Activated T-cell treated with anti-CD3 and anti-CD28 coated beads, Interleukin-2, amount 50 U/mL, for 4 hours (primary cell): ENCODE results near the gene PSMD6. TPM values are rescaled to one million over a fixed set of nuclear protein-coding genes. Genes with fewer than 3 reads are reported as not detected.
A peak's percentile ranks its signal among the peaks of the same experiment; 100 is the strongest.

Experiments
- ATAC-seq, 2 donors: fragments of 200-7000 bp; cut with Tn5 transposase; one replicate each; pipeline ENCODE4 v1.10.0; 2021
- DNase-seq: peaks from one replicate; pipeline ENCODE4 v3.0.0-alpha.2; 2020
- H3K27me3 Mint-ChIP-seq: one replicate; pipeline ENCODE4 v1.8.0; 2021; ENCODE audit warnings: low read depth, mixed read lengths
- H3K36me3 Mint-ChIP-seq: one replicate; pipeline ENCODE4 v1.8.0; 2022; ENCODE audit warnings: mixed read lengths; ENCODE audit not compliant: insufficient read depth
- H3K4me1 Mint-ChIP-seq: one replicate; pipeline ENCODE4 v1.8.0; 2021; ENCODE audit warnings: low read depth, mixed read lengths
- H3K4me3 Mint-ChIP-seq: one replicate; pipeline ENCODE4 v1.8.0; 2021; ENCODE audit warnings: mild to moderate bottlenecking, moderate library complexity, mixed read lengths
- H3K9me3 Mint-ChIP-seq: one replicate; pipeline ENCODE4 v1.8.0; 2021; ENCODE audit warnings: mixed read lengths
- total RNA-seq, 3 donors: library from RNA; stranded (reverse); gene quantifications; one replicate each; pipeline ENCODE4 v1.2.1, GENCODE V29; 2021

PSMD6 gene
- total RNA-seq, 3 donors from 2014 or later, result 198 to 222 (median 214) TPM

- H3K36me3 Mint-ChIP-seq, result no peaks in the 10 kb centered on the region
- no peak overlapping the region for H3K4me3 Mint-ChIP-seq
- peaks cover 14% of the 10 kb centered on the region for H3K27me3 Mint-ChIP-seq
- DNase-seq (no peak), ATAC-seq (no peak)
- no peaks in the 10 kb centered on the region for H3K9me3 Mint-ChIP-seq
- H3K4me1 Mint-ChIP-seq, result no peaks in the 10 kb centered on the region
Measured at GRCh38 chr3:64053581-64053980, 30.3 kb upstream of the PSMD6 start.

- H3K9me3 Mint-ChIP-seq, result no peaks in the 10 kb centered on the region
- no peaks in the 10 kb centered on the region for H3K4me1 Mint-ChIP-seq
- peaks cover 14% of the 10 kb centered on the region for H3K27me3 Mint-ChIP-seq
- H3K4me3 Mint-ChIP-seq, result no peak overlapping the region
- DNase-seq (no peak), ATAC-seq (no peak)
- H3K36me3 Mint-ChIP-seq, result no peaks in the 10 kb centered on the region
Measured at GRCh38 chr3:64053117-64053516, 29.8 kb upstream of the PSMD6 start.

DNA sequence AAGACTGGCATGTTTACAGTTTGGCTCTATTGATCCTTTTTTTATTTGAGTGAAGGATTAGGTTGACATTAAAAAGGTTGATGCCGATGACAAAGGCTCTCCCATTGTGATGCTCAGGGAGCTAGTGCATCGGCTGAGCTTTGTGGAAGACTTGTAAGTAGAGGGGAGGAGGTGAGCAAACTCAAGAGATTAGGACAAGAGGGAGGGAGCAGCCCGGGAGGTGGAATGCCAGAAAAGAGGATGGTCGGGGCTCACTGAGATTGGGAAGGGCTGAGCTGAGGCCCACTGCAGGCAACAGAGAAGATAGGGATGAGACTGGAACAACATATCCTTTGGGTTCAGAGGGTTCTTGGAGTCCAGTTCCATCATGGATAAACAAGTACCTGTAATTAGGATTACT is 26.5 kb upstream of the PSMD6 start:
- DNase-seq (no peak), ATAC-seq (no peak)
- Mint-ChIP-seq H3K4me1 (no peaks in the 10 kb centered on the region), H3K9me3 (no peaks in the 10 kb centered on the region), H3K27me3 (peaks cover 15% of the 10 kb centered on the region), H3K4me3 (no peak overlapping the region), H3K36me3 (no peaks in the 10 kb centered on the region)

DNA sequence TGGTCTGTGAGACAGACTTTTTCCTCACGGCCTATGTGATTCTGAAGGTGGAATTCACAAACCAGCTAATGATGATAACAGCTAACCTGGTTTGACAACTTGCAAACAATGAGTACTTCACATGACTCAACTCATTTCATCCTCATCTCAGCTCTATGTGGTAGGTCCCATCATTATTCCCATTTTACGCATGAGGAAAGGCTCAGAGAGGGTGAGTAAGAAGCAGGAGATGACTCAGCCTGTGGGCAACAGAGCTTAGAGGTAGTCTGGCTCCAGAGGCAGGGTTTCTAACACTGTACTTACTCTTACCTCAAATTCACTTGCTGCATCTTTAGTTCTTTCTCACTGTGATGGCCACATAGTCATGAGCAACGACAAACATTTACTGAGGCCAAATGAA is 25.8 kb upstream of the PSMD6 start:
- peak; percentile 46 to 61 for ATAC-seq

DNA sequence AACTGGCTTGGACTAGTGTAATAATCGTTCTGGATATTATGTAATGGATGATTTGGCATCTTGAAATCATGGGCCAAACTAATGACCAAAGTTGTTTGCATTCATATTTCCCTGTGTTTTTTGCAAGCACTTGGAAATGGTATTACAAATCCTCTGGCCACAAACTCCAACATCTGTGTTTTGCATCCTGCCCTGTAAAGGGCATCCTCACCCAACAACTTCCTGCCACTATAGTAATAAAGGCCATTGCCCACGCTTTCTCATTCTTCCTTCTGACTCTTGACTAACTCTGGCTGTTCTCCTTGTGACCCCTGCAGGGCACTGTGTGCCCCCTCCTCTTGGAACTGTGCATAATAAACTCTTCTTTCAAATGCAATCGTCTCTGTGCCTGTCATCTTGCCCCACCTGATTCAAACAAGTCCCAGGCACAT is 25.4 kb upstream of the PSMD6 start:
- ATAC-seq, result peak; percentile 27 to 28

More for the DNA sequence above, 25.8 kb upstream of the PSMD6 start:
- Mint-ChIP-seq H3K4me3 (no peak overlapping the region), H3K27me3 (peaks cover 19% of the 10 kb centered on the region), H3K4me1 (no peaks in the 10 kb centered on the region), H3K9me3 (no peaks in the 10 kb centered on the region), H3K36me3 (no peaks in the 10 kb centered on the region)
- DNase-seq, result no peak

DNA sequence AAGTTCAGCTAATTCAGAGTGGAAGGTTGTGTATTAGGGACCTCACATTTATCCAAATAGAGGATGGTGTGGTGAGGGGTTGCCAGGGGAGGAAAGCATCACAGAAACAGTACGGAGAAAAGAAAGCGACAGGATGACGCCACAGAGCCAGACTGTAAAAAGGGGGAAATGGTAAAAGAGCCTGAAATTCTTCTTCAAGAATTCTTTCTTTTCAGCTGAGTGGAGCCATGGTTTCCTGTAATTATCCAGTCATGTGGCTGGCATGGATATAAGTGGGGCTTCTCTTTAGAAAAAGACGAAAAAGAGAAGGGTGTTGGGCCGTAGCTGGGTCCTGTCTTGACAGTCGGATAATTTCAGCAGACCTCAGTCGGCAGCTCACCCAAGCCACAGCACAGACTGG is 24.5 kb upstream of the PSMD6 start:
- Mint-ChIP-seq H3K4me3 (no peak overlapping the region), H3K36me3 (no peaks in the 10 kb centered on the region), H3K27me3 (peaks cover 24% of the 10 kb centered on the region), H3K4me1 (no peaks in the 10 kb centered on the region), H3K9me3 (no peaks in the 10 kb centered on the region)
- DNase-seq (no peak), ATAC-seq (no peak)

More for the DNA sequence above, 25.4 kb upstream of the PSMD6 start:
- no peaks in the 10 kb centered on the region for H3K4me1 Mint-ChIP-seq
- H3K27me3 Mint-ChIP-seq, result peaks cover 22% of the 10 kb centered on the region
- no peaks in the 10 kb centered on the region for H3K9me3 Mint-ChIP-seq
- DNase-seq, result no peak
- H3K36me3 Mint-ChIP-seq, result no peaks in the 10 kb centered on the region
- no peak overlapping the region for H3K4me3 Mint-ChIP-seq

GRCh38 chr3:64046996-64047594 is 23.8 kb upstream of the PSMD6 start:
- Mint-ChIP-seq H3K4me1 (no peaks in the 10 kb centered on the region), H3K27me3 (peaks cover 26% of the 10 kb centered on the region), H3K9me3 (no peaks in the 10 kb centered on the region), H3K4me3 (no peak overlapping the region), H3K36me3 (no peaks in the 10 kb centered on the region)
- DNase-seq (no peak), ATAC-seq (no peak)

- no peaks in the 10 kb centered on the region for H3K36me3 Mint-ChIP-seq
- peaks cover 29% of the 10 kb centered on the region for H3K27me3 Mint-ChIP-seq
- H3K4me3 Mint-ChIP-seq, result no peak overlapping the region
- DNase-seq (no peak), ATAC-seq (no peak)
- H3K4me1 Mint-ChIP-seq, result no peaks in the 10 kb centered on the region
- H3K9me3 Mint-ChIP-seq, result no peaks in the 10 kb centered on the region
Measured at GRCh38 chr3:64046592-64046991, 23.3 kb upstream of the PSMD6 start.

GRCh38 chr3:64042952-64043351 is 19.7 kb upstream of the PSMD6 start:
- peaks cover 25% of the 10 kb centered on the region for H3K27me3 Mint-ChIP-seq
- H3K9me3 Mint-ChIP-seq, result no peaks in the 10 kb centered on the region
- DNase-seq, result no peak
- no peaks in the 10 kb centered on the region for H3K4me1 Mint-ChIP-seq
- ATAC-seq, result no peak
- no peaks in the 10 kb centered on the region for H3K36me3 Mint-ChIP-seq
- no peak overlapping the region for H3K4me3 Mint-ChIP-seq

- H3K9me3 Mint-ChIP-seq, result no peaks in the 10 kb centered on the region
- DNase-seq (no peak), ATAC-seq (no peak)
- H3K4me3 Mint-ChIP-seq, result no peak overlapping the region
- H3K27me3 Mint-ChIP-seq, result peaks cover 23% of the 10 kb centered on the region
- no peaks in the 10 kb centered on the region for H3K36me3 Mint-ChIP-seq
- H3K4me1 Mint-ChIP-seq, result no peaks in the 10 kb centered on the region
Measured at GRCh38 chr3:64039981-64040733, 16.9 kb upstream of the PSMD6 start.

- Mint-ChIP-seq H3K9me3 (peaks cover 2% of the 10 kb centered on the region), H3K36me3 (no peaks in the 10 kb centered on the region), H3K4me3 (no peak overlapping the region), H3K27me3 (peaks cover 17% of the 10 kb centered on the region), H3K4me1 (no peaks in the 10 kb centered on the region)
- DNase-seq, result no peak
- ATAC-seq, result no peak
Measured at GRCh38 chr3:64039332-64039731, 16.0 kb upstream of the PSMD6 start.

GRCh38 chr3:64038253-64038767 is 15.0 kb upstream of the PSMD6 start:
- DNase-seq (no peak), ATAC-seq (no peak)
- no peak overlapping the region for H3K4me3 Mint-ChIP-seq
- peaks cover 6% of the 10 kb centered on the region for H3K9me3 Mint-ChIP-seq
- H3K27me3 Mint-ChIP-seq, result peaks cover 13% of the 10 kb centered on the region
- H3K4me1 Mint-ChIP-seq, result no peaks in the 10 kb centered on the region
- H3K36me3 Mint-ChIP-seq, result no peaks in the 10 kb centered on the region

GRCh38 chr3:64037084-64037483 is 13.8 kb upstream of the PSMD6 start:
- no peaks in the 10 kb centered on the region for H3K4me1 Mint-ChIP-seq
- H3K27me3 Mint-ChIP-seq, result peaks cover 9% of the 10 kb centered on the region
- DNase-seq (no peak), ATAC-seq (no peak)
- no peak overlapping the region for H3K4me3 Mint-ChIP-seq
- H3K9me3 Mint-ChIP-seq, result peaks cover 6% of the 10 kb centered on the region
- no peaks in the 10 kb centered on the region for H3K36me3 Mint-ChIP-seq

DNA sequence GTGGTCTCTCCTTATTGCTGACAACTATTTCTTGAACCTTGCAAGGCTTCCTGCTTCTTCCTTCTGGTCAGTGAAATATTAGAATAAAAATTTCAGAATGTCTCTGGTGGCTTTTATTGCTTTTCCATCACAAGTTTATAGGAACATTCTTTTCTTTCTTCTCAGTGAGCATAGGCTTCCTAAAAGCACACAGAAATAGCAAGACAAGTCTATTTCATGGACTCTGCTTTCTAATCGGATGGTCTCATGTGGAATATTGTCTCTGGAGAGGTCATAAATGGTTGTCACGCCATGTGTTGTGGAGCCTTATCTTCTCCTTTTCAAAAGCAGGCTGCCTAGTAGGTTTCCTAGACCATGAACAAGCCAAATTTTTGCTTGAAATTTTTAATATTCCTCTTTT is 9.8 kb upstream of the PSMD6 start:
- Mint-ChIP-seq H3K27me3 (peaks cover 19% of the 10 kb centered on the region), H3K4me1 (peaks cover 6% of the 10 kb centered on the region)
- ATAC-seq, result no peak

More for the DNA sequence above, 9.8 kb upstream of the PSMD6 start:
- H3K9me3 Mint-ChIP-seq, result peaks cover 6% of the 10 kb centered on the region
- no peaks in the 10 kb centered on the region for H3K36me3 Mint-ChIP-seq
- no peak for DNase-seq
- H3K4me3 Mint-ChIP-seq, result no peak overlapping the region
